ENCODE data around the gene GPHB5. TPM values are rescaled to one million over a fixed set of nuclear protein-coding genes. Genes with fewer than 3 reads are reported as not detected.

GPHB5 gene
- total RNA-seq = not detected

GRCh38 chr14:63318835-63319234 is at the start of gene GPHB5:
Gene GPHB5 (minus strand): TSS chr14:63318935. CDS start chr14:63317849, 1,086 bp downstream.

Other genes starting within 250 kb of the GPHB5 start
- 7.2 TPM for gene RHOJ, start 114.5 kb downstream of the GPHB5 start, total RNA-seq
- 67.3 TPM for gene PPP2R5E, start 224.4 kb upstream of the GPHB5 start, total RNA-seq

Measured in parietal lobe (tissue), 1 donor.